ENCODE data around the gene HHATL.

HHATL gene

GRCh38 chr3:42662037-42662812, 40.4 kb downstream of the HHATL start:
- DNase-seq: no peak

- DNase-seq: no peak
Observed at GRCh38 chr3:42661593-42662022, 41.0 kb downstream of the HHATL start.

GRCh38 chr3:42660898-42661297, 41.7 kb downstream of the HHATL start:
- no peak for DNase-seq

- DNase-seq: no peak
Observed at GRCh38 chr3:42660131-42660715, 42.4 kb downstream of the HHATL start.

GRCh38 chr3:42659451-42660130, 43.0 kb downstream of the HHATL start:
- DNase-seq: no peak

GRCh38 chr3:42658771-42659390, 43.7 kb downstream of the HHATL start:
- no peak for DNase-seq

- DNase-seq: no peak
Observed at GRCh38 chr3:42658091-42658770, 44.4 kb downstream of the HHATL start.

- no peak for DNase-seq
Observed at GRCh38 chr3:42657675-42658074, 44.9 kb downstream of the HHATL start.

- no peak for DNase-seq
Observed at GRCh38 chr3:42656680-42657610, 45.7 kb downstream of the HHATL start.

- no peak for DNase-seq
Observed at GRCh38 chr3:42655980-42656679, 46.5 kb downstream of the HHATL start.

GRCh38 chr3:42655331-42655888, 47.2 kb downstream of the HHATL start:
- DNase-seq: no peak

- DNase-seq: no peak
Observed at GRCh38 chr3:42654331-42655201, 48.0 kb downstream of the HHATL start.

GRCh38 chr3:42653560-42654330, 48.9 kb downstream of the HHATL start, which contains the start of gene ZBTB47:
Gene ZBTB47, plus strand, starts transcription at chr3:42653697. Its CDS starts 4,659 bp downstream, at chr3:42658356.
- DNase-seq: no peak

- DNase-seq: no peak
Observed at GRCh38 chr3:42653303-42653559, 49.4 kb downstream of the HHATL start.

GRCh38 chr3:42652611-42653302, 49.8 kb downstream of the HHATL start:
- DNase-seq: no peak

- DNase-seq: no peak
Observed at GRCh38 chr3:42652251-42652610, 50.4 kb downstream of the HHATL start.

GRCh38 chr3:42651248-42652091, 51.1 kb downstream of the HHATL start:
- no peak for DNase-seq

GRCh38 chr3:42649783-42650182, 52.8 kb downstream of the HHATL start:
- DNase-seq: no peak
